ENCODE data around the gene BTBD2. TPM values are rescaled to one million over a fixed set of nuclear protein-coding genes. Genes with fewer than 3 reads are reported as not detected.

The BTBD2 gene
- total RNA-seq, 1 donor from 2014 or later: 25.8 TPM

DNA sequence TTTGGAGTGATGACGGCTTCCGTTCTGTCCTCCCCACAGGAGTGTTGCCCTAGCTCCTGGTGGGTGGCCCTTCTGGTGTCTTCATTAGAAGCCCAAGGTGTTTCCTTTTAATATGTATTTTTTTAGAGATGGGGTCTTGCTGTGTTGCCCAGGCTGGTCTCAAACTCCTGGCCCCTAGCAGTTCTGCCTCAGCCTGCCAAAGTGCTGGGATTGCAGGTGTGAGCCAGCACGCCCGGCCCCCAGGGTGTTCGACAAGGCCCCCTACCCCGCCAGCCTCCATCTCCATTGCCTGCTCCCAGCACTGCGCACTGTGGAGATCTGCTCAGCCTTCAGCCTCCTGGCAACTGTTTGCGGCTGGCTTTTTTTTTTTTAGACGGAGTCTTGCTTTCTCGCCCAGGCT lies 31.2 kb downstream of the BTBD2 start:
- Mint-ChIP-seq H3K9me3 (no peaks in the 10 kb centered on the region), H3K27ac (no peak overlapping the region), H3K27me3 (no peaks in the 10 kb centered on the region), H3K36me3 (ENCODE audit: low read depth) (peaks cover 30% of the 10 kb centered on the region), H3K4me1 (no peaks in the 10 kb centered on the region), H3K4me3 (no peak overlapping the region)
- intact Hi-C loops (cut with micrococcal nuclease): no loop called here
- DNase-seq: no peak

DNA sequence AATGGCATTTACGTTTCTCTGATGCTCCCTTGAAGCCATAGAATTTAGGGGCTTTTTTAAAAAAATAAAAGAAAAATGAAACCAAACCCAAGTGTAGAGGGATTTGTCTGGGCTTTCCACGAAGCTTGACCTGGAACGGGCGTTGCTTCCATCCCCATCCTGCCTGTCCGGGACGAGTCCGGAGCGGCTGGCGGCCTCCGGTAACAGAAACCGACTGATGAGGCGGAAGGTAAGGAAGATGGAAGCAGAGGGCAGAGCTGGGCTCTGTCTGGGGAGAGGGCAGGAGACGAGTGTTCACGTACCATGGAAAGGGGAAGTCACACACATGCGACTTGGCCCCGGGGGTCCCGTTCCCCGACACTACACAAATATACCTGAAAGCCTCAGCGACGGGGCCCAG lies 34.3 kb downstream of the BTBD2 start:
- Mint-ChIP-seq H3K9me3 (no peaks in the 10 kb centered on the region), H3K4me1 (no peaks in the 10 kb centered on the region), H3K36me3 (ENCODE audit: low read depth) (peaks cover 26% of the 10 kb centered on the region), H3K27me3 (no peaks in the 10 kb centered on the region), H3K27ac (no peak overlapping the region), H3K4me3 (no peak overlapping the region)
- intact Hi-C loops (cut with micrococcal nuclease): no loop called here
- no peak for DNase-seq

DNA sequence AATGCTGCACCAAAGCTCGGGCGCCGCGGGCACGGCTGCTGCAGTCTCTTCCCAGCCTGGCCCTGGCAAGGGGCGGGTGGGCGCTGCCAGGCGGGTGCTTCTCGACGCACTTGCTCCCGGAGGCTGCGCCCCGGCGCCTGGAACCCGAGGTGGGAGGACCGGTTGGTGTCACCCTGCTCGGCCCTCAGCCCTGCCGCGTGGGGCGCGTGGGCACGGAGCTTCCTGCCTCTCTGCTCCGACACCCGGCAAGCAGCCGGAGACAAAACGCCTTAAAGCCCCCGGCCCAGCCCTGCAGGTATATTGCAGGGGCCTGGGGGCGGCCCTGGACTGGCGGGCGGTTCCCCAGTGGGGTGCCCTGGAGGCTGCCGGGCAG lies 34.7 kb downstream of the BTBD2 start:
- DNase-seq: no peak
- no peaks in the 10 kb centered on the region for H3K27me3 Mint-ChIP-seq
- no peak overlapping the region for H3K27ac Mint-ChIP-seq
- H3K9me3 Mint-ChIP-seq: no peaks in the 10 kb centered on the region
- H3K36me3 Mint-ChIP-seq (ENCODE audit: low read depth): peaks cover 29% of the 10 kb centered on the region
- no peak overlapping the region for H3K4me3 Mint-ChIP-seq
- intact Hi-C loops (cut with micrococcal nuclease): no loop called here
- H3K4me1 Mint-ChIP-seq: no peaks in the 10 kb centered on the region

DNA sequence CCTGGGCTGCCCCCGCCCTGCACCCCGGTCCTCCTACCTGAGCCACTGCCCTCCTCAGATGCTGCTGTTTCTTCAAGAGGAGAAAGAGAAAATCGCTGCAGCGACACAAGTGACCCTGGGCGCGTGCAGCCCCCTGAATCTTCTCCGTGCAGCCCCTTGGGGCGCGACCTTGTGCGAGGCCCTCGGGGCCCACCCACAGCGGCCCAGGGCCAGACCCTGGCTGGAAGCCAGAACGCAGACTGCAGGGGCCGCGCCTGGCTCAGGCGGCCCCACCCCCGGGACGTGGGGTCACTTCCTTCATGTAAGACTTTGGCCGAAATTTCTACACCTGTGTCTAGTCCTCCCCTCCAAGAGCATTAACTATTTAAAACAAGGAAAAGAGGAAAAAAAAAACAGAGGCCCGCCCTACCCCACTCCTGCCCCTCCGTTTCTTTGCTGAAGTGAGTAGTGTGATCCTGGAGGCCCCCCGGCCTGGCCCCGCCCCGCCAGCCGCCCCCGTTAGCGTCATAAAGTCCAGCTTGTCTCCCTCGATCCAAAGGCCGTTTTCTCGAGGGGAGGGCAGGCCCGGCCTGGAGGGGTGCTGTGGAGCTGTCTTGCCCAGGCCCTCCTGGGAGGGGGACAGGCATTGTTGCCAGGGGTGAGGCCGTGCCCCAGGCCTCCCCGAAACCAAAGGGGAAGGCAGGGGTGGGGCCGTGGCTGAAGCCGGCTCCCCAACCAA lies 35.3 kb downstream of the BTBD2 start:
- intact Hi-C loops (cut with micrococcal nuclease): no loop called here
- Mint-ChIP-seq H3K36me3 (ENCODE audit: low read depth) (peaks cover 31% of the 10 kb centered on the region), H3K27ac (no peak overlapping the region), H3K27me3 (no peaks in the 10 kb centered on the region), H3K9me3 (no peaks in the 10 kb centered on the region), H3K4me1 (no peaks in the 10 kb centered on the region), H3K4me3 (no peak overlapping the region)
- no peak for DNase-seq

DNA sequence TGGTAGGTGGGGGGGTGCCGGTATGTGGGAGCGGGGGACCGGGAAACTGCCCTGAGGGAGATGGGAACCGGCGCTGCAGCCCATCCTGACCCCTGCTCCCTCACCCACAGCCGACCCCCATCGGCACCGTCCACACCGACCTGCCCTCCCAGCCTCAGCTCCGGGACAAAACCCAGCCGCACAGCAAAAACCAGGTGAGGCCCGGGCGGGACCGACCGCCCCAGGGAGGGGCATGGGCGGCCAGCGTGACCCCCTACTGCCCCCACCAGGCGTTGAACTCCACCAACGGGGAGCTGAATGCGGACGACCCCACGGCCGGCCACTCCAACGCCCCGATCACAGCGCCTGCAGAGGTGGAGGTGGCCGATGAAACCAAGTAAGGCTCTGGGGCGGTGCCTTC lies 35.9 kb downstream of the BTBD2 start:
- Mint-ChIP-seq H3K36me3 (ENCODE audit: low read depth) (peaks cover 27% of the 10 kb centered on the region), H3K27ac (no peak overlapping the region), H3K4me1 (no peaks in the 10 kb centered on the region), H3K4me3 (no peak overlapping the region), H3K27me3 (no peaks in the 10 kb centered on the region), H3K9me3 (no peaks in the 10 kb centered on the region)
- DNase-seq: no peak
- intact Hi-C loops (cut with micrococcal nuclease): no loop called here

DNA sequence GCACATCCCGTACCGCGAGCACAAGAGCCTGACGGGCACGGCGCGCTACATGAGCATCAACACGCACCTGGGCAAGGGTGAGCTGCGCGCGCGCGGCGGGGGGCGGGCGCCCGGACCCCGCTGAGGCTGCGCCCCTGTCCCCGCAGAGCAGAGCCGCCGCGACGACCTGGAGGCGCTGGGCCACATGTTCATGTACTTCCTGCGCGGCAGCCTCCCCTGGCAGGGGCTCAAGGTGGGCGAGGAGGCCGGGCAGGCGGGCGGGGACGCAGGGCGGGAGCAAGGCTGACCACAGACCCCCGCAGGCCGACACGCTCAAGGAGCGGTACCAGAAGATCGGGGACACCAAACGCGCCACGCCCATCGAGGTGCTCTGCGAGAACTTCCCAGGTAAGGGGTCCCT lies 36.5 kb downstream of the BTBD2 start:
- intact Hi-C loops (cut with micrococcal nuclease): no loop called here
- Mint-ChIP-seq H3K27ac (no peak overlapping the region), H3K4me1 (no peaks in the 10 kb centered on the region), H3K9me3 (no peaks in the 10 kb centered on the region), H3K36me3 (ENCODE audit: low read depth) (peaks cover 27% of the 10 kb centered on the region), H3K4me3 (no peak overlapping the region), H3K27me3 (no peaks in the 10 kb centered on the region)
- no peak for DNase-seq

DNA sequence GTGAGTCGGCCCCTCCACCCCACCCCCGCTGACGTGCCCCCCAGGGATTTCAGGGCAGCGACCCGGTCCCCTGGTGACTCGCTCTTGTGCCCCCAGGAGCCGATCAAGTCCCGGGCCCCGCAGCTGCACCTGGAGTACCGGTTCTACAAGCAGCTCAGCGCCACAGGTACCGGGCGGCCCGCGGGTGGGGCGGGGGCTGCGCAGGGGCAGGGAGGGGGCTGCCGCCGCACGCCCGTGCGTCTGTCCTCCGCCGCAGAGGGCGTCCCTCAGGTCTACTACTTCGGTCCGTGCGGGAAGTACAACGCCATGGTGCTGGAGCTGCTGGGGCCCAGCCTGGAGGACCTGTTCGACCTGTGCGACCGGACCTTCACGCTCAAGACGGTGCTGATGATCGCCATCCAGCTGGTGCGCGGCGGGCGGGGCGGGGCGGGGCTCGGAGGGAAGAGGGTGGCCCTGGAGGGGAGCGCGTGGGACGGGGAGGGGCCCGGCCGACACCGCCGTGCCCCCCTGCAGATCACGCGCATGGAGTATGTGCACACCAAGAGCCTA lies 37.1 kb downstream of the BTBD2 start:
- no peaks in the 10 kb centered on the region for H3K27me3 Mint-ChIP-seq
- no peak overlapping the region for H3K4me3 Mint-ChIP-seq
- DNase-seq: no peak
- H3K36me3 Mint-ChIP-seq (ENCODE audit: low read depth): peaks cover 27% of the 10 kb centered on the region
- intact Hi-C loops (cut with micrococcal nuclease): no loop called here
- no peak overlapping the region for H3K27ac Mint-ChIP-seq
- peaks cover 1% of the 10 kb centered on the region for H3K4me1 Mint-ChIP-seq
- H3K9me3 Mint-ChIP-seq: no peaks in the 10 kb centered on the region

DNA sequence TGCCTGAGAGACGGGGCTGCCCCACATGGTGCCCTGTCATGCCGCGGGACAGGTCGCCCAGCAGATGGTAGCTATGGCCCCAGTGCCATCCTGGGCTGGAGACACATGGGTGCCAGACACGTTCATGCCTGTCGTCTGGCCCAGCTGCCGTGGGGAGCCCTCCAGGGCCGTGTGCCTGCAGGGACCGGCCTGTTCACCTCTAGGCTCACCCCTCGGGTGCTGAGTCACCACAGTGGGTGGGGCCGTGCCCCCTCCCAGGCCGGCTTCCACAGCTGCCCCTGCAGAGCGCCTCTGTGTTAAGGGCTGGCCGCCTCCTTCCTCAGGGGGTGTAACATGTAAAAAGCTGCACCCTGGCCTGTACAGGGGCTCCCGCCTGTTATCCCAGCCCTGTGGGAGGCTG lies 38.4 kb downstream of the BTBD2 start:
- intact Hi-C loops (cut with micrococcal nuclease): no loop called here
- peaks cover 3% of the 10 kb centered on the region for H3K4me1 Mint-ChIP-seq
- H3K27me3 Mint-ChIP-seq: no peaks in the 10 kb centered on the region
- no peak overlapping the region for H3K4me3 Mint-ChIP-seq
- peaks cover 24% of the 10 kb centered on the region for H3K36me3 Mint-ChIP-seq (ENCODE audit: low read depth)
- no peak overlapping the region for H3K27ac Mint-ChIP-seq
- no peak for DNase-seq
- no peaks in the 10 kb centered on the region for H3K9me3 Mint-ChIP-seq

DNA sequence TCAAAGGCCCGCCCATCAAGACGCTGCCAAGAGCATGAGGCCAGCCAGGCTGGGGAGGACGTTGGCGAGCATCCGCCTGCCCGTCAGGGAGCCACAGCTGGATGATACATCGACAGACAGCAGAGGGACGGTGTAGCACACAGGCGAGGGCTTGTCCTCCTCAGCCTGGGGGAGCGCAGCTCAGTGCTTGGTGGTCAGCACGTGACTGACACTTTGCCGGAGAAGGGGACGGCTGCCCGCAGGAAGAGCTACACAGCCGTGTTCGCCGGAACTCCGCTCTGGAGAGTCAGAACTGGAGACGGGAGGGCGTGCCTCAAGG lies 40.4 kb downstream of the BTBD2 start:
- Mint-ChIP-seq H3K27me3 (no peaks in the 10 kb centered on the region), H3K36me3 (ENCODE audit: low read depth) (peaks cover 11% of the 10 kb centered on the region), H3K9me3 (no peaks in the 10 kb centered on the region), H3K27ac (no peak overlapping the region), H3K4me1 (peaks cover 3% of the 10 kb centered on the region), H3K4me3 (no peak overlapping the region)
- DNase-seq: no peak
- intact Hi-C loops (cut with micrococcal nuclease): no loop called here

DNA sequence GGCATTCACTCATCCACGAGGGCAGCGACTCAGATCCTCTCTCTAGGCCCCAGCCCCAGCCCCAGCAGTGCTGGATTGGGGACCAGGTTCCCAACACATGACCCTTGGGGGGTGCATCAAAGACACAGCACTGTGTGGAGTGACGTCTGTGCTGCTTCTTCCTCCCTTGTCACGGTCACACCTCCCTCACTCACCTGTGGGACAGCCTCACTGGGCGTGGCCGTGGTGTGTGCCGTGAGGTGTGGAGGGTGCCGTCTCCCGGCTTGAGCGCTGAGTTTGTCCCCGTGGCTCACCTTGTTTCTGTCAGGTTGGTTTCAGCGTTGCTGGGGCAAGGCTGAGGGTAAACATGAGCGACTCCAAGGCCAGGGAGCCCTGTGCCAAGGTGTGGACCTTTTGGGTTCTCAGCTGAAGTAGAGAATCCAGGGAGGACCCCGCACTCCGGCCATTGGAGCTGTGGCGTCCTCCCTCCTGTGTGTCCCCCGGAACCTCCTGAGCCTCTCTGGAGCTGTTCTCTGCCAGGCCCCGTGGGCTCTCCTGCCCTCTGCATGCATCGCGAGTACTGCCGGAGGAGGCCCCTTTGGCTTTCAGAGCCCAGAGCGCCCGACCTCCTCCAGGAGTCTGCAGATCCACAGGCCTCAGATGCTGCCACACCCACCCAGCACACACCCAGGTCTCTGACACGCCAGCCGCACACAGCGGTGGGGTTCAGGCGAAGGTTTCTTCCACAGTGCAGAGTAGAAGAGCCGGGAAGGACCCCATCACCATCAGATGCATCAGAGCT lies 40.9 kb downstream of the BTBD2 start:
- H3K36me3 Mint-ChIP-seq (ENCODE audit: low read depth): peaks cover 12% of the 10 kb centered on the region
- H3K4me3 Mint-ChIP-seq: no peak overlapping the region
- DNase-seq: no peak
- intact Hi-C loops (cut with micrococcal nuclease): no loop called here
- H3K9me3 Mint-ChIP-seq: no peaks in the 10 kb centered on the region
- H3K4me1 Mint-ChIP-seq: peaks cover 3% of the 10 kb centered on the region
- H3K27ac Mint-ChIP-seq: no peak overlapping the region
- H3K27me3 Mint-ChIP-seq: no peaks in the 10 kb centered on the region

DNA sequence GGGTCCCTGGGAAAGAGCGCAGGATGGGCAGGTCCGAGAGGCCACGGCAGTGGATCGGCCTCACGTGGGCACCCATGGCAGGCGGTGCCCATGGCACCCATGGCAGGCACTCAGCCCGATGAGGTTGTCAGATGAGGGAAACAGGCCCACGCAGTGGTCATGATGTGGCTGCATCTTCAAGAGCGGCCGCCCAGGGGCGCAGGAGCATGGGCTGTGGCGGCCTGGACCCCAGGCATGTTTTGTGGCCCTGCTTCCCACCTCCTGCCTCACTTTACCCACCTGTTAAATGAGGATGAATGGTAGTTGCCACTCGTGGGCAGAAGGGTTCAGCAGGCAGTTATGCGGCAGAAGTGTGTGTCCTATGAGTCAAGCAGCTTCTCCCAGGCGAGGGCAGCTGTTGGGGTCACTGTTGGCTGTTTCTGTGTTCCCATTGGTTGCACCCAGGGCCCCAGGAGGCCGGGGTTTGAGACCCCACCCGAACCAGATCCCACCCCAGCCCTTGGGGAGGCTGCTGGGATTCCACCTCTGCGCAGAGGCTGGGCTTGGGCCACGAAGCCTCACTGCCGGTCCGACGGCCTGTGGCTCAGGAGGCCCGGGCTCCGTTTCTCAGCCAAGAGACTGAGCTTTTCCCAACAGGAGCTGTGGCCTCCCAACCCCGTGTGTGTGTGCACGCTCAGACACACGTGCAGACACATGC lies 44.6 kb downstream of the BTBD2 start:
- intact Hi-C loops (cut with micrococcal nuclease): no loop called here
- H3K4me3 Mint-ChIP-seq: no peak overlapping the region
- no peak overlapping the region for H3K27ac Mint-ChIP-seq
- H3K27me3 Mint-ChIP-seq: no peaks in the 10 kb centered on the region
- H3K36me3 Mint-ChIP-seq (ENCODE audit: low read depth): peaks cover 11% of the 10 kb centered on the region
- DNase-seq: no peak
- H3K4me1 Mint-ChIP-seq: peaks cover 11% of the 10 kb centered on the region
- H3K9me3 Mint-ChIP-seq: no peaks in the 10 kb centered on the region

DNA sequence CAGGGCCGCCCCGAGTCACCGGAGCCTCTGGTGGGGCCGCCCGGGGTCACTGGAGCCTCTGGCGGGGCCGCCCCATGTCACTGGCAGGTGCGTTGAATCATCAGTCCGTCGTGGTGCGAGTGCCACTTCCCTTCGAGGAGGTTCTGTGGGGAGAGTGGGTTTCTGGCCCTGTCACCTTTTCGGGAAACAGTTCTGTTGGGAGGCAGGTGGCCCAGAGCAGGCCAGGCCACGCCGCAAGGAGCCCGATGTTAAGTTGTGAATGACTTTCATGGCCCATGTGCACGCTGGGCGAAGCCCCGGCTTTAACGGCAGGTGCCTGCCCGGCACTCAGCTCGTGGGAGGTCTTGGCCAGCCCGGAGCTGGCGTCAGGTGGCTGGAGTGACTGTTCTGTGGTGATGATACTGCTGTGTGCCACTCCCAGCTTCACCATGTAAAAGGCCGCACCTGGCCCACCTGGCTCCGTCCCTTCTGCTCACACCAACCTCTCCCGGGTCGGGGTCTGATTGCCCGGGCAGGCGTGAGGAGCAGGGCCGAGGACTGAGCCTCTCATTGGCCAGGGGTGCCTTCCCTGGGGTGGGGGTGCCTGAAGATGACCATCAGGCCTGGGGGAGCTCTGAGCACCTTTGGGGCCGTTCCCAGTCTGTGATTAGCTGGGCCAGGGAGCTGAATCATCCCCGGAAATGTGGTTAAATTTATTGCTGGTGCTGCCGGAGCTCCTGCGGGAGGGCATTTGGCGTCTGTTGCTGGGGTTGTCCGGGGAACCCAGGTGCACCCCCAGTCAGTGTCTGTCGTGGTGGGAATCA lies 45.3 kb downstream of the BTBD2 start:
- peaks cover 7% of the 10 kb centered on the region for H3K36me3 Mint-ChIP-seq (ENCODE audit: low read depth)
- H3K27me3 Mint-ChIP-seq: no peaks in the 10 kb centered on the region
- no peak for DNase-seq
- no peaks in the 10 kb centered on the region for H3K9me3 Mint-ChIP-seq
- H3K4me3 Mint-ChIP-seq: no peak overlapping the region
- H3K4me1 Mint-ChIP-seq: peaks cover 13% of the 10 kb centered on the region
- intact Hi-C loops (cut with micrococcal nuclease): no loop called here
- H3K27ac Mint-ChIP-seq: no peak overlapping the region

DNA sequence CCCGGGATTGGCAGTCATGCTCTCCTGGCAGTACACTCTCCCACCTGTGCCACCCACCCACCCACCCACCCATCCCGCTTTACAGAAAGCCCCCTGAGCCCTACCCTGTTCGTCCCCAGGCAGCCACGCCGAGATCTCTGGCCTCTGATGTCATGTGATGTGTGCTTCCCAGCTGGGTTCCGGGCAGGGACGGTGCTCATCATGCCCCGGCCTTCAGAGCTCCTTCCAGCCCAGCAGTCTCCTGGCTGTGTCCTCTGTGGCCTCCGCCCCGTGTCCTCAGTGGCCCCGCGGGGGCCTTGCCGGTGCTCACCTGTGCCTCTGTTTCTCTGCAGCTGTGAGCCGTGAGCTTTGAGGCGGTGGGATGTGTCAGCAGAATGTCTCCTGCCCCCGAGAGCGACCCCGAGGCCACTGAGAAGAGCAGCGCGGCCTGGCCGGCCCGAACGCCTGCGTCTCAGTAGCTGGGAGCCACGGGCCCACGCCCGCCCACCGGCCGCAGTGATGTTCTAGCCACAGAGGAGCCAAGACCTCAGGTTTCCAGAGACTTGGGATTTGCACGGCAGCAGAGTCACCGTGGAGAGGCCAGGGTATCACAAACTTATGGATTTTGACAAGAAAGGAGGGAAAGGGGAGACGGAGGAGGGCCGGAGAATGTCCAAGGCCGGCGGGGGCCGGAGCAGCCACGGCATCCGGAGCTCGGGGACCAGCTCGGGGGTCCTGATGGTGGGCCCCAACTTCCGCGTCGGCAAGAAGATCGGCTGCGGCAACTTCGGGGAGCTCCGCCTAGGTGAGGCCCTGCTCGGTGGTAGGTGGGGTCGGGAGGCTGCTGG lies 46.1 kb downstream of the BTBD2 start:
- Mint-ChIP-seq H3K36me3 (ENCODE audit: low read depth) (peaks cover 9% of the 10 kb centered on the region), H3K9me3 (no peaks in the 10 kb centered on the region), H3K27me3 (no peaks in the 10 kb centered on the region), H3K4me1 (peaks cover 13% of the 10 kb centered on the region), H3K4me3 (no peak overlapping the region), H3K27ac (no peak overlapping the region)
- intact Hi-C loops (cut with micrococcal nuclease): no loop called here
- no peak for DNase-seq

All from activated CD4-positive, alpha-beta T cell treated with anti-CD3 and anti-CD28 coated beads, Interleukin-2, amount 10 ng/mL, durations not matched to agents 24 days and 14 days (primary cell).